ENCODE data around the gene HTRA2.

- TF ChIP-seq CTCF (optimal IDR thresholded peaks at IDR 0.05 in 1 of 3, IDR thresholded peaks at IDR 0.05 in 1 of 3, conservative IDR thresholded peaks at IDR 0.05 in 1 of 3; ENCODE audit: extremely low read depth in 1 of 3, insufficient read depth in 2 of 3, low read length in 3 of 3) = no peak
- TF ChIP-seq EZH2 (IDR thresholded peaks at IDR 0.05; ENCODE audit: low read length) = no peak
Measured at GRCh38 chr2:74562126-74562775, 32.5 kb downstream of the HTRA2 start.

Data from keratinocyte (primary cell).